Measurements from ENCODE around the gene UCKL1.
"Not testable (repeated sequence)": the region's sequence is repeated elsewhere in the genome, so short reads cannot be mapped to it uniquely, and the experiment has no call there.

UCKL1 gene

DNA sequence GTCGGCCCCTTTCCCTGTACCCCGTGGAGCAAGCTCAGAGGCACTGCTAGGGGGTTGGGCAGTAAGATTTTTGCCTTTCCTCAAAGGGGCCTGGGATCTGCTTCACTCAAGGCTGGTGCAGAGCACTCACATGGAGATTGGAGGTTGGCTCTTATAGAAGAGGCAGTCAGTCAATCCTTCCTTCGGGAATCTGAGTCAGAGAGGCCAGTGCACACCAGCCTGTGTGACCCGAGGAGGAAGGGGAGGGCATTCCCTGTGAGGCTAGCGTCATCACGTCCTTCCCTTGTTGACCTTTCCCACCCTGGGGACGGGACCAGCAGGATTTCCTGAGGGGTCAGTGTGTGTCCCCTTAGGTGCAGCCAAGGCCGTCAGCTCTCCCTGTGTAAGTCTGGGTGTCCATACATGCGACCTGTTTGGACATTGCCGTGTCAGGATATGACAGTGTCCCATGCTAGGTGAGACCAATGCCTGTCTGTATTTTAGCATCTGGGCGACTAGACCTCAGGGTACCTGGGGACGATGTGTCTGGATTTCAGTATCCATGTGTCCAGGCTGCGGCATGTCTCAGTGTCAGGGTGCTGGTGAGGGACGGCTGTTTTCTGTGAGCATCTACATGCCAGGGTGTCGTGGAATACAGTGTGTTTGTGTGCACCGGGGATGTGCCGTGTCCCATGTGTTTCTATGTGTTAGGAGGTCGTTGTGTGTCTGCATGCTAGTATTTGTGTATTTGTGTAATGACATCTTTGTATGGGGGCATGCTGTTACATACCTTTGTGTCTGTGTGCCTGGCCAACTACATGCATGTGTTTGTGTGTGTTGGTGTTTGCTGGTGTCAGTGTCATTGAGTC lies 16.3 kb upstream of the UCKL1 start:
- no peak for DNase-seq (ENCODE audit: low read depth in 2 of 2, low spot score in 1 of 2)

DNA sequence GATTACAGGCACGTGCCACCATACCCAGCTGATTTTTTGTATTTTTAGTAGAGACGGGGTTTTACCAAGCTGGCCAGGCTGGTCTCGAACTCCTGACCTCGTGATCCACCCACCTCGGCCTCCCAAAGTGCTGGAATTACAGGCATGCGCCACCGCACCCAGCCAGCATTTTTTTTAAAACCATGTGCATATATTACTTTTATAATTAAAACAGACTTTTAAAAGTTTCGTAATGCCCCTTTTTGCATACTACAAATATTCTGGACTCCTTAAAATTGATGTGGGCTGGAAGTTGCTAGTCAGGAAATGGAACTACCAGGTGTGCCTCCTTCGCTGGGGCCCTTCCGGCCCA lies 15.7 kb upstream of the UCKL1 start:
- DNase-seq (ENCODE audit: low read depth in 2 of 2, low spot score in 1 of 2): not testable (repeated sequence)

DNA sequence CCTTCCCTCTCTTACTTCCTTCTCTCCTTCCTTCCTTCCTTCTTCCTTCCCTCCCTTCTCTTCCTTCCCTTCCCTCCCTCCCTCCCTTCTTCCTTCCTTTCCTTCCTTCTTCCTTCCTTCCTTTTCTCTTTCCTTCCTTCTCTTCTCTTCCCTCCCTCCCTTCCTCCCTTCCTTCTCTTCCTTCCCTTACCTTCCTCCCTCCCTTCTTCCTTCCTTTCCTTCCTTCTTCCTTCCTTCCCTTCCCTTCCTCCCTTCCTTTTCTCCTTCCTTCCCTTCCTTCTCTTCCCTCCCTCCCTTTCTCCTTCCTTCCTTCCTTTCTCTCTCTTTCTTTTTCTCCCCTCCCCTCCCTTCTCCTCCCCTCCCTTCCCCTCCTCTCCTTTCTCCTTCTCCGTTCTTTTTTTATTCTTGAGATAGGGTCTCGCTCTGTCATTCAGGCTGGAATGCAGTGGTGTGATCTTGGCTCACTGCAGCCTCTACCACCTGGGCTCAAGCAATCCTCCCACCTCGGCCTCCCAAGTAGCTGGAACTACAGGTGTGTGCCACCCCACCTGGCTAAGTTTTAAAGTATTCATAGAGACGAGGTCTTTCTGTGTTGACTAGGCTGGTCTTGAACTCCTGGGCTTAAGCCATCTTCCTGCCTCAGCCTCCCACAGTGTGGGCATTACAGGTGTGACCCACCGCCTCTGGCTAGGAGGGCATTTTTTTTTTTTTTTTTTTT lies 14.7 kb upstream of the UCKL1 start:
- DNase-seq (ENCODE audit: low read depth in 2 of 2, low spot score in 1 of 2): no peak

DNA sequence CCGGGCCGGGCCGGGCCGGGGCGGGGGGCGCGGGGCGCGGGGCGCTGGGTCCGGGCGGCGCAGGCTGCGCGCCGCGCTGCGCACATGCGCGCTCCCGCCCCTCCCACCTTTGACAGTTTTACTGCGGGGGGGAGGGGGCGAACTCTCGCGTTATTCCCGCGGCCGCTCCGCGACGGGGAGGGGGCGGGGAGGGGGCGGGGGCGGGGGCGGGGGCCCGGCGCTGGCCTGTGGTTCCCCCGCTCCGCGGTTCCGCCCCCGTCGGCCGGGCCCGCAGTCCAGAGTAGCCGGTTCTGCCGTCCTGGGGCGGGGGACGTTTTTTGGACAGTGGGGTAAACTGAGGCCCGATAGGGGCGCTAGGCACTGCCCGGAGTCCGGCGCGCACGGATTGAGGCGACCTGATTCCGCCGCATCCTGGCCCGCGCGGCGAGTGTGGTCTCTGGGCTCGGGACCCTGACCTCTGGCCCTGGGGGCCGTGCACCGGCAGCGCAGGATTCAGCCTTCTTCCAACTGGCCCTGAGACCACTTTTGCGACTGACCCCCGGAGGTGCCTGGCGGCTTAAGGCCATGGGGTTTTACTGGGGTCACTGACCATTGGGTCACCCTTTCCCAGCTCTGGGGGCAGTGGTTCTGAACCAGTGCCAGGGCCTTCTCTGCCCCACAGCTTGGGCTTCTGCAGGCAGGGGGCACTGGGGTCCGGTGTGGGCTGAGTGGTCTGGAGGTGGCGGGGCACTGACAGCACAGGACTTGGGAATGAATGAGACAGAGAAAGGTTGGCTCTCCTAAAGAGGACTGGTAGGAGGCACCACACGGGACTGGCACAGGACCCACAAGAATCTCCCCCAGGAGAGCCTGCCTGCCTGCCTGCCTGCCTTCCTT lies 13.9 kb upstream of the UCKL1 start, which contains the start of gene ZNF512B:
Gene ZNF512B, minus strand, starts transcription at position 93 of the 876 bp plus-strand sequence. CDS start 1,980 bp downstream, outside the sequence.
- no peak for DNase-seq (ENCODE audit: low read depth in 2 of 2, low spot score in 1 of 2)

DNA sequence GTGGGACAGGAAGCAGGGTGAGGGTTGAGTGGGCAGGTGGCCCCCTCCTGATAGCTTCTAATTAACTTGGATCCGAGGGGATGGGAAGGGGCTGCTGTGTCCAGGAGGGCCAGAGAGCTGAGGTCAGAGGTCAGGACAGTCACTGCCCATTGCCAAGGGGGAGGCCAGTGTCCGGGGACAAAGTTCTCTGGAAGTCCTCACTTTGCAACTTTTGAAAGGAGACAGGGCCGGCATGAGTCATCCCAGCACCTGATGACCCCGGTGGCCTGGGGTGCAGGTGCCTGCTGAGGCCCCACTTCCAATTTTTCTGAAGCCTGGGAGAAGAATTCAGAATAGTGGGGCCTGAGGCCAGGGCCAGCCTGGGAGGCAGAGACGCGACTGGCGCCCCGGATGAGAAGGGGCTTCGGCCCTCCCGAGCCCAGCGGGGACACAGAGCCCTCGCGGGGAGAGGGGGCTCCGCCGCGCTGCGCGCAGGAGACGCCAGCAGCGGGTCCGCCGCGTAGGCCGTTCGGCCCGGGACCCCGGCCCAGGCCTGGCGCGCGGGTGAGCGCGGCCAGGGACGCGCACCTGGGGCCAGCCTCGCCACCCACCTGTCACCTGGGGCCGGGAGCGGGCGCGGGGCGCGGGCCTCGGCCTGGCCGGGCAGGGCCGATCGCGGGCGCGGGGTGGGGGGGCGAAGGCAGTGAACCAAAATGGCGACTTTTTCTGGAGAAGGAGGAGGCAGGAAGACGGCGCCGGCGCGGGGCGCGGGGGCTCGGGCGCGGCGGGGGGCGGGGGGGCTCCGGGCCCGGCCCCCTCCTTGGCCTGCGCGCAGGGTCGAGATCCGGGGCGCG lies 12.9 kb upstream of the UCKL1 start:
- no peak for DNase-seq (ENCODE audit: low read depth in 2 of 2, low spot score in 1 of 2)

DNA sequence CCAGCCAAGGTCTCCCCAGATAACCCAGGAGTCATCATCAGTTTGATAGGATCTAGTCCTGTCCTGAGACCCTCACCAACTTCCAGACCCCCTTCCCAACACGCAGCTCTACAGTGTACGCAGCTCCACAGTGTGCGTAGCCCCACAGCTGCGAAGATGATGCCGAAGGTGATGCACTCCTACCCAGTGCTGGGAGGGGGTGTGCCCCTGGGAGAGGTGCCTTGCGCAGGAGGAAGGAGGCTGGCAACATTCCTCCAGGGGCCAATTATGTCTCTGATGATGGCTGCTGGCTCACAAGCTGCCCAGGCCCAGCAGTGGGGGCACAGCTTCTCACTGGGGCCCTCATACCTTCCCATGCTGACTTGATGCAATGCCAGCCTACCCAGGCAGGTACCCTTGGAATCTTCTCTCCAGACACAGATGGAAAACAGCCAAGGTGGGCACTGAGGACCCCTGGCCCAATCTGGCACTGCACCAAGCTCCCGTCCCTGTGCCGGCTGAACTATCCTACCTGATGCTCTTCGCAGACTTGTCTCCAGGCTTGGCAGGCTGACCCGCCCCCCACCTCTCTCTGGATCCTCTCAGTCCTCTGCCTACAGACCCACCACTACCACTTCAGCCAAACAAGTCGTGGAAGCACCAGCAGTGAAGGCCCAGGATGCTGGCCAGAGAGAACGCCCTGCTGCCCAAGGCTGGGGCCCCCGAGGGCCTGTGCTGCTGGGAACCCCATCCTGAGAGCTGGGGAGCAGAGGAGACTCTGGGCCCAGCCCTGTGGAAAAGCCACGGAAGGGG lies 12.1 kb upstream of the UCKL1 start:
- DNase-seq (ENCODE audit: low read depth in 2 of 2, low spot score in 1 of 2): no peak

DNA sequence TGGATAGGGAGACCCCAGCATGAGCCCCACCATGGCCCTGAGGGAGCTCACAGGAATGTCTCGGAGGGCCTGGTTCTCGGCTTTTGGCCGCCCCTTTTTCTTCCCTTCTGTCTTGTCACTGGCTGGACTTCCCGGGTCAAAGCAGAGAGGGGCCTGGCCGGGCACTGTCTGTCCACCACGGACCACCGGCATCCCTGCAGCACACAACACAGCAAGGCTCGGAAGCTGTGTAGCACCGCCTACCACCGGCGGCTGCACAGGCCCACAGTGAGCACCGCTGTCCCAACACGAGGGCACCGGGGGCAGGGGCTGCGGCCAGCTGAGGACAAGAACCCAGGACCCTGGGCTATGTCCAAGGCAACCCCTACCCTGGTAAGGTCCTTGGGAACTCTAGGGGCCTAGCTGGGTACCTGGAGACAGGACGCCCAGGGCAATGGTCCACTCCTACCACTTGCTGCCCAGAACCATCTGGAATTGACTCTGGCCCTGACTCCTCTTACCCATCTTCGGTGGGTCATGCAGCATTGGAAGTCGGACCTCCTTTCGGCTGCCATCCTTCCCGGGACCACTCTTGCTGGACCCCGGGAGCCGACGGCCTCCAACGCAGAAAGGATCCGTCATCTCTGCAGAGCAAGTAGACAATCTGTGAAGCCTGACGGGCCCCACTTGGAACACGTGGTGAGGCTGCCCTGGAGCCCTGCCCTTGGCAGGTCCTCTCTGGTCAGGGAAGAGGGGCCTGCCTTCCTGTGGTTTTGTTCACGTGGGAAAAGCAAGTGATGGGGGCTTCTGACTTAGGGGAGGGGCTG lies 11.3 kb upstream of the UCKL1 start:
- DNase-seq (ENCODE audit: low read depth in 2 of 2, low spot score in 1 of 2): no peak

DNA sequence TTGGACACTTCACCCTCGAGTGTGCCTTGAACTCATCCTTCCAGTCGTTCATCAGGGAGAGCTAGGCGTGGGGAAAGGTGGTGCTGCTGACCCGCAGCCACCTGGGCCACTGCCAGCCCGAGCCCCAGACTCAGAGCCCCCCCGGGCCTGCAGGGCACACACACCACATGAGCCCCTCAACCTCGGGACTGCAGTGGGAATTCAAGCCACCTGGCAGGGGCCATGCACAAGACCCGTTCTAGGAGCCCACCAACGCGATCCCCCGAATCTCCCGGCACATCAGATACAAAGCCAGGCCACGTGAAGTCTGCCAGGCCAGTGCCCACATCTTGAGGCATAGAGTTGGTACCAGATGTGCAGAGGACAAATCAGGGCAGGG lies 10.7 kb upstream of the UCKL1 start:
- no peak for DNase-seq (ENCODE audit: low read depth in 2 of 2, low spot score in 1 of 2)

DNA sequence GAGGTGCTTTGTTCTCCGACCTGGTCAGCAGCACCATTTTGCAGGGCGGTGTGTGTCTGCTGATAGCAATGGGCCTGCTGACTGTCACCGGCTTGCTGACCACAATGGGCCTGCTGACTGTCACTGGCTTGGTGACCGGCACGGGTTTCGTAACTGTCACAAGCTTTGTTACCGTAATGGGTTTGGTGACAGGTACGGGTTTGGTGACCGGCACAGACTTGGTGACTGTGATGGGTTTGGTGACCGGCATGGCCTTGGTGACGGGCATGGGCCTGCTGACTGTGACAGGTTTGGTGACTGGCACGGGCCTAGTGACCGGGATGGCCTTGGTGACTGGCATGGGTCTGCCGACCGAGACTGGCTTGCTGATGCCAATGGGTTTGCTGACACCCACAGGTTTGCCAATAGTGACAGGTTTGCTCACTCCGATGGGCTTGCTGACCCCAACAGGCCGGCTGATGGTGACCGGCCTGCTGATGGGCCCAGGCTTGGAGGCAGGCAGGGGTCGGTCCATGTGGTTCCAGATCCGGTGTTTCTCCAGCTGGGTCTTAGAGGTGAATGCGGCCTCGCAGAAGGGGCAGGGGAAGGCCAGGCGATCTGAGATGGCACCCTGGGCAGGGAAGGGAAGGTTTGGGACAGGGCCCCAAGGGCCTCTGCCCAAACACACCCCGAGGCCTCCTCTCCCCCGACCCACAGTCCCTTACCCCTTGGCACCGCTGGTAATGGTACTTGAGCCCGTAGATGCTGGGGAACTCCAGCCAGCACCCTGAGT lies 10.1 kb upstream of the UCKL1 start:
- DNase-seq (ENCODE audit: low read depth in 2 of 2, low spot score in 1 of 2): no peak

DNA sequence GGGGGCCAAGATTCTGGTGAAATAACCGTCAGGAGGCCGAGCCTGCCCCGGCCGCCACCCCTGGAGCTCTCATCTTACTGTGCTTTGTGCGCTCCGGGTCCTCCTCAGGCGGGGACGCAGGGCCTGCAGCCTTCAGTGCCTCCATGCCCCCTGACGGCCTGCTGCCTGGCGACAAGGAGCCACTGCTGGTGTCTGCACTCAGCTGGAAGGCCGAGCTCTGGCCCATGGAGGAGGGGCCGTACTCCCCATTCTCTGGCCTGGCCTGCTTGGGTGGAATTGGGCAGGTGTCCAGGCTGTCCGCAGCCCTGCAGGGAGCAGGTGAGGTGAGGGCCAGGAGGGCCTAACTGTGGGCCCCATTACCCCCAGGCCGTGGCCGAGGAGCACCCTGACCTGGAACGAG lies 8.2 kb upstream of the UCKL1 start:
- no peak for DNase-seq (ENCODE audit: low read depth in 2 of 2, low spot score in 1 of 2)

DNA sequence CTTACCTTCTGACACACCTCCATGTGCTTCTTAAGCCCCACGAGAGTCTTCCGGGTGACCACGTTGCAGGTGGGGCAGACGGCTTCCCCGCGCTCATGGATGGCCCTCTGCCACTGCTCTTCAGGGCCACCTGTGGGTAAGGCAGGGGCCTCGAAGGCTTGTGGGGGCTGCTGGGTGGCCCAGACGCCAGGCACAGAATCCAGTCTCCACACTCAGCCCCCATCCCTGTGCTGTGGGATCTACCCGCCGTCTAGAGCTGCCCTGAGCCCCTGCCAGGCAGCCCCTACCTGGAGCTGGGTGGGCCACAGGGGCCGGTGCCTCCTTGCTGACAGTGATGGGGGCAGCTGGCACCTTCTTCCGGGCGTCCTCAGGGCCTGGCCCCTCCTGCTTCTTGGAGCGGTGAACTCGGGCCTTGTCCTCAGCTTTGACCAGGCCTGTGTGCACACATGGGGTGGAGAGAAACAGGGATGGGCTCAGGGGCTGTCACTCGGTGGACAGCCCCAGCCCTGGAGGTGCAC lies 7.6 kb upstream of the UCKL1 start:
- no peak for DNase-seq (ENCODE audit: low read depth in 2 of 2, low spot score in 1 of 2)

DNA sequence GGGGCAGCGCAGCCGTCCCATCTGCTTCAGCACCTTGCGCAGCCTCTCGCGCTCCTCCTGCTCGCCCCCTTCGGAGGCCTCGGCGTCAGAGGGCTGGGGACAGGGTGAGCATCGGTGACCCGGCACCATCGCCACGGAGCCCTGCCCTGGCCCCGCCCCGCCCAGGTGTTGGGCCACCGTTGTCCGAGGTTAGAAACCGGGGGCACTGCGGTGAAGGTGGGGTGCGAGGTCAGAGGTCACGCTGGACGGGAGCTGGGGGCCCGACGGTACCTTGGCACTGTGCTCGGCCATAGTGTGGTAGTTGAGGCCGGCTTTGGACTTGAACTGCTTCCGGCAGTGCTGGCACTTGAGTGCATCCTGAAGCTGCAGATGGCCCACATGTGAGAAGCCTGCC lies 7.1 kb upstream of the UCKL1 start:
- DNase-seq (ENCODE audit: low read depth in 2 of 2, low spot score in 1 of 2): no peak

DNA sequence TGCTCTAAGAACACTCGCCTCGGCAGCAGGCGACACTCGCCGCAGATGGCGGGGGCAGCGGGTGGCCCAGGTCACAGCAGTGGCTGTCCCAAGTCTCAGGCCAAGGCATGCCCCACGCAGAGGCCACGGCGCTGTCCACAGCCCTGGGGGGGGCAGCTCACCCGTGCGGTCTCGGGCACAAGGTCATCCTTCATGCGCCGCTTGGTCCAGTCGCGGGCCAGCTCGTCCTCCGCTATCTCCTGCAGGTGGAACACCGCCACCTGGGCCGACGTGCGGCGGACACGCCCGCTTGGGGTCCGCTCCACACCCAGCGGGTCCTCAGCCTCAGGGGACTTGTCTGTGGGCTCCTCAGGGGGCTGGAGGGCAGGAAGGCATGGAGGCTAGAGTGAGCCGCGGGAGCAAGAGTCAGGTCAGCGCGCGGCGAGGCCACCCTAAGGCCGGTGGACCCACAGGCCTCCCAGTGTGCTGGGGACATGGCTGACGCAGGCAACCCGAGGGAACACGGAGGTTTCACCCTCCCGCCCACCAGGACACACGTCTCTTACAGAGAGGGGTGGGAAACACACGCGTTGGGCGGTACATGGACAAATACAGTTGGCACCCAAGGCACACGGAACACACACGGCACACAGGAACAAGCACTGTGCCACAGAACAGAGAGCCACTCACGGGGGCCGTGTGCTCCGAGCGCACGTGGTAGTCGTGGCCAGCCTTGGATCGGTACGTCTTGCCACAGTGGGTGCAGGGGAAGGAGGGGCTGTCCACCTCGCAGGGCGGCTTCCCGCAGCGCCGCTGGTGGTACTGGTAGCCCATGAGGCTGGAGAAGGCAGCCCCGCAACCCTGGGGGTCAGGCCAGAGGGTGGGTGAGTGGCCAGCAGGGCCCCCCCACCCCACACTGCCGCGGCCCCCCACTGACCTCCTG lies 6.5 kb upstream of the UCKL1 start:
- DNase-seq (ENCODE audit: low read depth in 2 of 2, low spot score in 1 of 2): no peak

DNA sequence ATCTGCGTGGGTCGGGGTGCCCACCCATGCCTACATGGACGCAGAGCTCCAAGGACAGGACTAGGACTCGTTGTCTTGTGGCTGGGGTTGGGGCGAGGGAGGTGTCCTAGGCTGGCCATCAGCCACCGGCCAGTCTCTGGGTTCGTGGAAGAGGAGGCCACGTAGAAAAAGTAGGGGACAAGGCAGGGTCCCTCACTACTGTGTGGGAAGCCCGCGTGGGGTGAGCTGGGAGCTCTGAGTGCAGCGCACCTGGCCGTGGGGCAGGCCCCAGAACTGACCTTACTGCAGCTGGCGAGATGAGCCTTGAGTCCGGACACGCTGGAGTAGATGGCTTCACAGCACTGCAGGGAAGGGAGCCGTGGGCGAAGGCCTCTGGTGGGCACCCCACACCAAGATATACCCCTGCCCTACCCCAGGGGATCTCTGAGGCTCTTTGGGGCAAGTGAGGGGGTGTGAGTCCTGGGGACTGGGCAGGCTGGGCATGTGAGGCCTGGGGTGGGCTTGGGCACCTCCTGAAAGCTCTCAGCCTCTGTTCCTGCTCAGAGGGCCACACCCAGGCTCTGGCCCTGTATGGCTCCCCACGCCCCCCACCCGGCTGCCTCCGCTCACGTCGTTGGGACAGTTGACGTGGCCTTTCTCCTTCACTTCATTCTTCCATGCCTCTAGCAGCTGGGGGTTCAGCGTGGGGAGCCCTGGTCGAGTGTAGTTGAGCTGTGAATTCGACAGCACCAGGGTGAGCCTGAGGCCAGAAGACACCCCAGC lies 5.6 kb upstream of the UCKL1 start:
- no peak for DNase-seq (ENCODE audit: low read depth in 2 of 2, low spot score in 1 of 2)

DNA sequence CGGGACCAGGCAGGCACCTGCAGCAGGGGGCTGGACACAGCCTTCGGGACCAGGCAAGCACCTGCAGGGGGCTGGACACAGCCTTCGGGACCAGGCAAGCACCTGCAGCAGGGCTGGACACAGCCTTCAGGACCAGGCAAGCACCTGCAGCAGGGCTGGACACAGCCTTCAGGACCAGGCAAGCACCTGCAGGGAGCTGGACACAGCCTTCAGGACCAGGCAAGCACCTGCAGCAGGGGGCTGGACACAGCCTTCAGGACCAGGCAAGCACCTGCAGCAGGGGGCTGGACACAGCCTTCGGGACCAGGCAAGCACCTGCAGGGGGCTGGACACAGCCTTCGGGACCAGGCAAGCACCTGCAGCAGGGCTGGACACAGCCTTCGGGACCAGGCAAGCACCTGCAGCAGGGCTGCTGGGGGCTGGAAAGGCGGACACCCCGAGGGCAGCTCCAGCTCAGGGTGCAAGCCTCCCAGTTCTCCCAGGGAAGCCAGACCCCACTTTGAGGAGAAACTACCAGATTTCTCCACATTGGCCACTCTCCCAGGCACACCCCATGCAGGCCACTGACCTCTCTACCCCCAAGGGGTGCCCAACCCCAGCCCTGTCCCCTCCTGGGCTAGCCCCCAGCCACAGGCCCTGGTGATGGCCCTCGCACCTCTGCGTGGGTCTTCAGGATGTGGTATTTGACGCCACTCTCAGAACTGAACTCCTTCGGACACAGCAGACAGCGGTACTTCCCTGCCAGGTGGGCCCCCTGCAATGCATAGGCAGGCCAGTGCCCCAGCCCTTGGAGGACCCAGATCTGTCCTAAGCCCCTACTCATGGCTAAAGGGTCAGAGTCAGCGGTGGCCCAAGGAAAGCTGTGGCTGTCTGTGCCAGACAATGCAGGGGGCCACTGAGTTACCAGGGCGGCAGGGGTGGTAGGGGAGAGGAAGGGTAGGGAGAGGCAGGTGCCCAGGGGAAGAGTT lies 4.7 kb upstream of the UCKL1 start:
- not testable (repeated sequence) for DNase-seq (ENCODE audit: low read depth in 2 of 2, low spot score in 1 of 2)
